T follicular helper cell (primary cell): ENCODE data around the gene SERPINB7.

ENCODE experiments used
- DNase-seq: peaks from one replicate; pipeline ENCODE4 v3.0.0-alpha.2; 2020; ENCODE audit warnings: low read depth

The SERPINB7 gene

DNA sequence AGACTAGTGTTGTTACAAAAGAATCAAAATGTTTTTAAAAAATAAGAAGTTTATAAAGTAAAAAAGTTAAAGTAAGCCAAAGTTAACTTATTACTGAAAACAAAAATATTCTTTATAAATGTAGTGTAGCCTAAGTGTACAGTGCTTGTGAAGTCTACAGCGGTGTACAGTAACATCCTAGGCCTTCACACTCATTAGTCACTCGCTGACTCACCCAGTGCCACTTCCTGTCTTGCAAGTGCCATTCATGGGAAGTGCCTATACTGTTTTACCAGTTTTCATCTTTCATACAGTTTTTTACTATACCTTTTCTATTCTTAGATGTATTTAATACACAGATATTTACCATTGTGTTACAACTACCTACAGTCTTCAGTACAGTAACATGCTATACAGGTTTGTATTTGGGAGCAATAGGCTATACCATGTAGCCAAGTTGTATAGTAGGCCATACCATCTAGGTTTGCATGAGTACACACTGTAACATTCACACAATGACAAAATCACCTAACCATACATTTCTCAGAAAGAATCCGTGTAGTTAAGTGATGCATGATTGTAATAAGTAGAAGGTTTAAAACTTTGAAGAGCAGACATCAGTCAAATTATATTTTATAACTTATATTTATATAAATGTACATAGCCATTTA, 13.4 kb downstream of the SERPINB7 start:
- no peak for DNase-seq

DNA sequence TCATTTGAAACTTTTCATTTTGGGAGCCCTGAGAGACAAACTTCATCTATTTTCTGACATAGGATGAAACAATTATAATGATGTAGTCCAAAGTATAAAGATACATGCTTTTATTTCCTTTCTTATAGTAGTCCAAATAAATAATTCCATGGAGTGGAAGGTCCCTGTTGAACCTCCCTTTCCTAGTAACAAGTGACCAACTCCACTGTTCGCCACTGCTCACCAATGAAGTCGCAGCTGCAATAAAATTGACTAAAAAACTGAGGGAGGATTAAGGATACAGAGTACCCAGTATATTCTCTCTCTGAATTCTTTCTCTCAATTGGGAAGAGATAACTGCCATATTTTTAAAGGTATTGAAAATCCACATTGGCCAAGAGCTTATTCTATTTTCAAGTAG, 14.1 kb downstream of the SERPINB7 start:
- no peak for DNase-seq

DNA sequence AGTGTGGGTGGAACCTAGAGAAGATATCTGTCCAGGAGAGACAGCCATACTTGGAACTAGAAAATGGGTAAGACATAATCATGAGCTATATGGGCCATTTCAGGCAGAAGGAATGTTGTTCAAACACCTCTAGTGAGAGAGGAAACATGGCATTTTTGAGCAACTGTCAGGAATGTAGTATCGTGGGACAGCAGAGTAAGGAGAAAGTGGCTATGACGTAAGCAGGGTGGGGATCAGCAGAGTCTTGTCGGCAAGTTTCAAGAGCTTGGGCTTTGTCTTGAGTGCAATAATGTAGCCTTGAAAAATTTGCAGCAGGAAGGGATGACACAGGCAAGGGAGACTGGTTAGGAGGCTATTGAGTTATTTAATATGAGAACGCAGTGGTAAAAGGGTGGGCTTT, 20.4 kb downstream of the SERPINB7 start:
- DNase-seq, result no peak

GRCh38 chr18:63799189-63799588, 24.0 kb downstream of the SERPINB7 start:
- no peak for DNase-seq

GRCh38 chr18:63801343-63801742, 26.1 kb downstream of the SERPINB7 start:
- DNase-seq, result no peak

DNA sequence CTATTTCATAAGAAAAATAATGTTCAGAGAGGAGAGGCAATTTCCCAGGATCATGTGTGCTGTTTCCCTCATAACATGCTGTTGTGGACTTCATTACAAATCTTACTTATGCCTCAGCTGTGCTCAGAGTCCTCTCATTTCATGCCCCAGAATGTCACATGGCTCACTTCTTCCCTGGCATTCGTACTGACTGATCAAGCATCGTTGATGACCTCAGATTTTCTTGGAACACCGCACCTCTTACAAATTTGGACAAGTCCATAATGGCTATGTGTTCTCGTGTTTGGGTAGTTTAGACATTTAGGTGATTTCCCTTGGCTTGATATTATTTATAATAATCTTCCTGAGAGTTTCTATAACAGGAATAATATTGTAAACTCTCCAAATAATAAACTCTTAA, 32.9 kb downstream of the SERPINB7 start:
- DNase-seq, result no peak

- DNase-seq, result no peak
These were observed 42.3 kb downstream of the SERPINB7 start for GRCh38 chr18:63817441-63818051.

DNA sequence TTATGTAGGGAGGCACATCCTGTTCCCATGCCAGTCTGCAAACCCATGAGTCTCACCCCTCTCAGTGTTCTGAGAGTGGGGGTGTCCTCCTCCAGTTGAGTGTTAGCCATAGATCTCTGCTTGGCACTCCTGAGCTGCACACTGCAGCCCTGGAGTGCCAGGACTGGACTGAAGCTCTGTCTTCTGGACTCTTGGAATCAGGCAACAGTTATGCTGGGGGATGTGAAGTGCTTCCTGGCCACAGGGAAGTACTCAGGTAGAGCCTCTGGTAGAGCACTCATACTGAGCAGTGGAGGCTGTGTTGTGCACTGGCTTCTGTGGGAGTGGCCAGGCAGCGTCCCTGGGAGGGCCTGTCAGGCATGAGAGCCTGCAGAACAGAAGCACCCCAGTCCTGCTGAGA, 43.0 kb downstream of the SERPINB7 start:
- no peak for DNase-seq

- DNase-seq, result no peak
These were observed 44.6 kb downstream of the SERPINB7 start for GRCh38 chr18:63819786-63820185.

DNA sequence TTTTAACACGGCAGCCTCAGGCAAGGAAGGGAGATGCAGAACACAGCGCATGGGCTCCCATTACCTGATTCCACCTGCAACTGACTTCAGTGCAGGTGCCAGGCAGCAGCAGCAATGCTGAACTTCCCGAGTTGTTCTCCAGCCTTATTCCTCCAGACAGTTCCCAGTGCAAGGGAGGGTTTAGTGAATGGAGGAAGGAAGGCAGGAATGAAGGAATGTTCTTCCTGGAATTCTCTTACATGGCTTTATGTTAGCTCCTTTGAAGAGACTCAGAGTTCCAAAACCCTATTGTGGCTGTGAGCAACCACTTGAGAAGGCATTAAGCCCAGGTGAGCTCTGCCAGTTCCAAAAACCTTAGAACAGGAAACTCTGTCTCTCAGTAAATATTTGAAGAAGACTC, 45.5 kb downstream of the SERPINB7 start:
- DNase-seq, result no peak

DNA sequence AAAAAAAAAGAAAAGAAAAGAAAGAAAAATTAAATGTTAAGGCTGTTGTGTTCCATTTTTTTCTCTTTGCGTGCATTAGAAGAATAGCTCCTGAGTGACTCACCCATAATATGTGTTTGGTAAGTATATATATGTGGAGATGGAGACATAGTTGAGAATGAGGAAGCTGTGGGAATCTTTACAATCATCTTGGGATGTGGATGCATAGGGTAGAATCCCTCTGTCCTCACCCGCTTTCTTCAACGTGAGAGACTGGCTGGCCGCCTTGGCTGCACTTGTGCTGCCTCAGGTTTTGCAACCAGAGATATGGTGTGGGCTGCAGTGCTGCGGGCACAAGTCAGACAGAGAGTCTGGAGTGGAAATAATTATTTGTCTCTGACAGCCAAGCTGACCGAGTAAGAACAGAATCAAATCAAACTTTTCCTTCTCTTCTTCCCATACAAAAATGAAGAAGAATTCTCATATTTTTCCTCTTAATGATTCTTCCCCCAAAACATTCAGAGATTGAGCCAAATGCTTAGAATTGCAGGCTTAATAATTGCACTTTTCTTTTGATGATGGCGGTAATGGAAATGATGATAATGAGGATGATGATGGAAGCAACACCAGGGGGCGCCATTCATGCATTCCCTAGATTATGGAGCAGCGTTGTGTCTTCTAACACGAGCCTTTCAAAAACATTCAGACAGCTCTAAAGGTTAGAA, 48.5 kb downstream of the SERPINB7 start:
- DNase-seq, result no peak

GRCh38 chr18:63824220-63824525, 49.0 kb downstream of the SERPINB7 start:
- DNase-seq, result no peak

DNA sequence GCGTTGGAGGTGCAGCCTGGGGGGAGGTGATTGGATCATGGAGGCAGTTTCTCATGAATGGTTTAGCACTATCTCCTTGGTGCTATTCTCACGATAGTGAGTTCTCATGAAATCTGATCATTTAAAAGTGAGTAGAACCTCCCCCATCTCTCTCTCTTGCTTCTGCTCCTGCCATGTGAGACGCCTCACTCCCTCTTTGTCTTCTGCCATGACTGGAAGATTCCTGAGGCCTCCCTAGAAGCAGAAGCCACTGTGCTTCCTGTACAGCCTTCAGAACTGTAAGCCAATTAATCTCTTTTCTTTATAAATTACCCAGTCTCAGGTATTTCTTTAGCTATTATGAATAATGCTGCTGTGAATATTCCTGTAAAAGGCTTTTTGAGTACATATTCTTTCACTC, 52.9 kb downstream of the SERPINB7 start:
- no peak for DNase-seq

GRCh38 chr18:63828656-63829055, 53.4 kb downstream of the SERPINB7 start:
- DNase-seq, result no peak

DNA sequence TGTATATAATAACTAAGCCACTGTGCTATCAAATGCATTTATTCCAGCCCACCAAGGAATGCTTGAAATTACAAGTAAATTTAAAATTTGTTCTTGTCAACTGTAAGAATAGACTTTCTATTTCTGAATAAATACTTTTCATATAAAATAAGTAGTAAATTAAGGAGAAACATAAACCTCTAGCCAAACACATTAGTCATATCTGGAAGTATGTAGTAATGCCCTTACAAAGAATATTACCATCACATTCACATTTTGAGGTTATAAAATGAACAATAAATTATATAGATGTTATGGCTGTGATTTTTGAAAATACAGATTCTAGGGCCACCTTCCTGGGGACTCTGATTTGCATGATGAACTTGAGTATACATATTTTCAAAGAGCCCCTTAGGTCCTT, 54.7 kb downstream of the SERPINB7 start:
- no peak for DNase-seq

GRCh38 chr18:63831080-63831788, 56.0 kb downstream of the SERPINB7 start:
- DNase-seq, result no peak

GRCh38 chr18:63832470-63832869, 57.3 kb downstream of the SERPINB7 start:
- no peak for DNase-seq

DNA sequence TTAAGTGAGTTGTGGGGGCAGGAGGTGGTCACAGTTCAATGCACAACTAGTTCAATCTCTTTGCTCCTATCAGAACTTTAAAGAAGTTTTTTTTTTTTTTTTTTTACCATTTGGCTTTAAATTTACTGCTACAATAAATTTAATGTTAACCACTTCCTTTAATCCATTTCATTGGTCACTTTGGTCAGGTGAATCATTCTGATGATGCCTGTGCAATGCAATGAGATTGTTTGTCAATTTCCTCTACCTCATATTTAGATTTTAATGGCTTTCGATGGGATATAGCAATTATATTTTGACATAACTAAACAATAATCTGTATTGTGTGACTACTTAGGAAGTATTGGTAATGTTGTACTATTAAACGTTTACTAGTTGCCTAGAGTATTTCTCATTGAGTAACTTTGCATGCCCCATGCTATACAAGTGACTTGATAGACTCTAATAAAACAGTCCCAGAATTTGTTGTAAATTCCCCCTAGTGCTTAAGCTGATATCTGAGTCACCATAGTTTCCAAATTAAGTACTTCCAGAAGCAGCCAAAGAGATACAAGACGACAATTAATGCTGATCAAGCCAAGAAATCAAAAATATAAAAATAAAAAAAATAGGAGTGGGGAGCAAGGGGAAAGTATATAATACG, 59.4 kb downstream of the SERPINB7 start:
- no peak for DNase-seq

DNA sequence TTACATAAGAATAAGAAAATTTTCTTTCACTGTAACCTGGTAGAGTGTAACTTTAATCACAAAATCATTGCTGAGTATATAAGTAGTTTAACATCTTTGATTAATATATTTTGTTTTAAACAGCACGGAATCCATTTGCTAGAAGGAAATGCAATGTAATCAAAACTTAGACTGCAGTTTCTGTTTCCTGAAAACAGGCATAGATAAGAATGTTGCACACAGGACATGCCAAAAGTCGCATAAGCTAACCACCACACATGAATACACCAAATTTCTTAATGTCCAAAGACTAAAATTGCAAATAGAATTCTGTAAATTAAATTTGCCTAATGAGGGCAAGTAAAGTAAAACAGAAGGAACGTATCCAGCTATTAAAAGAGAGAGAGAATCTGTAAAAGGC, 61.2 kb downstream of the SERPINB7 start:
- DNase-seq, result no peak

- DNase-seq, result no peak
These were observed 62.4 kb downstream of the SERPINB7 start for GRCh38 chr18:63837590-63837989.

GRCh38 chr18:63843008-63843407, 67.8 kb downstream of the SERPINB7 start:
- DNase-seq, result no peak

DNA sequence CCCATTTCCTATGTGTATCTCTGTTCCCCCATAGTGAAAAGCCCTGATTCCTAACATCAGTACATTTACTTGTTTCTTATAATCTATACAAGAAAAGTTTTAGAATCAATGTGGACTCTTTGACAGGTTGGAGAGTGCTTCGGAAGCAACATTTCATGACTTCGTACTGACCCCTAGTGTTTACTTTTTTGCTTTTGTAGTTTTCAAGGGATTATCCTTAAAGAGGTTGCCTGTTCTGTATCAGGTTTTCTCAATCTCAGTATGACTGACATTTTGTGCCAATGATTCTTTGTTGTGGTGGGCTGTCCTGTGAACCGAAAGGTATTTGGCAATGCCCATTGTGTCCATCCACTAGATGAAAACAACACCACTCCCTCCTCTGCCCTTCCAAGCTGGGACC, 69.0 kb downstream of the SERPINB7 start:
- no peak for DNase-seq

- DNase-seq, result no peak
These were observed 72.9 kb downstream of the SERPINB7 start for GRCh38 chr18:63848159-63848558.
